ENCODE measurements around the gene PICK1.
A peak's percentile ranks its signal among the peaks of the same experiment; 100 is the strongest.
"Not testable (repeated sequence)": the region's sequence is repeated elsewhere in the genome, so short reads cannot be mapped to it uniquely, and the experiment has no call there.

PICK1 gene

DNA sequence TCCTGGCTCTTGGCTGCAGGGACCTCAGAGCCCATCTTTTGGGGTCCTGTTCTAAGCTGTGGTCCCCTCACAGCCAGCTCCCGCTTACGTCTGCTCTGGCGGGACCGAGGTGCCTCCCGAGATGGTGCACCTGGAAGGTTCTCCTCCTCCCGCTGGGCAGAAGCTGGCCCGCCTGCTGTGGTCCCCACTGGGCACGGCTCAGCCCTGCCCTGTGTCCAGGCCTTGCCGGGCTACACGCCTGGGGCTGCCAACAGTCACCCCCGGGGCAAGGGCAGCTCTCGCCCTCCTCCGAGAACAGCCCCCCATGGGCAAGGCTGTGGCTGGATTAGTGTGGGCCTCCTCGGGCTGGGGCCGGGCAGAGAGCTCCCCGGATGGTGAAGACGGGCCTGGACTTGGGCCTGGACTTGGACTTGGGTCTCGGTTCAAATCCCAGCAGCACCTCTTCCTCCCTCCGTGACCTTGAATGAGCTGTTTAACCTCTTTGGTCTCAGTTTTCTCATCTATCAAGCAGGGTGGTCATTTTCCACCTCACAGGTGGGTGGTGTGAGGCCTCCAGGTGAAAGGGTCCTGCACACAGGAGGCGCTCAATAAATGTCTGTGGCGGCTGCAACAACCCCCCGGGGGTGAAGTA is 52.3 kb downstream of the PICK1 start:
- Mint-ChIP-seq H3K4me3 (no peak overlapping the region), H3K9me3 (no peaks in the 10 kb centered on the region), H3K4me1 (peaks cover 3% of the 10 kb centered on the region), H3K27ac (peak overlapping the region; percentile 83), H3K27me3 (no peaks in the 10 kb centered on the region), H3K36me3 (peaks cover 6% of the 10 kb centered on the region)

DNA sequence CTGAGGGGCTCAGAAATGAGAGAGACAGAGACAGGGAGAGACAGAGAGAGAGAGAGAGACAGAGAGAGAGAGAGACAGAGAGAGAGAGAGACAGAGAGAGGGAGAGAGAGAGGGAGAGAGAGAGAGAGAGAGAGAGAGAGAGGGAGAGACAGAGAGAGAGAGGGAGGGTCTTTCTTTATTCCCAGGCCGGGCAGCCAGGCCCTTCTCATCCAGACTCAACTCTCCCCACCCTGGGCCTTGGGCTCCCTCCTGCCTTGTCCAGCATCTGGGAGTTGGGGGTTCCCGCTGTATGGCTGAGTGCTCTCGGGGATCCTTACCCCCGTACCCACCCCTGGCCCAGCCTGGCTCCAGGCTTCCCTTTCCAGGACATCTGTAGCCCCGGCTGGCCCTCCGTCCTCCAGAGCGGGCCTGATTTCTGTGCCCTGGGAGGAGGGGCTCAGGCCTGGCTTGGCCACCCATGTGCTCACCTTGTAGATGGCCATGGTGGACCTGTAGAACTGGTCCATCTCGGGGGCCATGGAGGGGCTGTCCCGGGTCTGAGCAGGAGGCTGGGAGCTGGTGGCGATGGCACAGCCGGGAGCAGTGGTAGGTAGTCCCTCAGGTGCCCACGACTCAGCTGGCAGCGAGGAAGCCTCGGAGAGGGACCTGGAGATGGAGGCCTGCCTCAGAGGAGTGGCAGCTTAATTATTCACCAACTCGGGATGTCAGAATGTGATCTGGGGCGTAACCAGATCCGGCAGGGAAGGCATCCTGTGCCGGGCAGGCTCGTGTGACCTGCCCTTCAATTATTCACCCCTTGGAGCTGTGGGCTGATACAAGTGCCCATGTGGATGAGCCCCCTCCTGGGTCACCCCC is 53.0 kb downstream of the PICK1 start, which contains the start of gene BAIAP2L2:
BAIAP2L2 (minus strand) TSS at position 677 of the 855 bp plus-strand sequence; CDS start at position 518, 159 bp downstream.
- no peaks in the 10 kb centered on the region for H3K27me3 Mint-ChIP-seq
- H3K27ac Mint-ChIP-seq: peak within 1 kb of the TSS; percentile 83
- H3K36me3 Mint-ChIP-seq: peaks cover 6% of the 10 kb centered on the region
- H3K4me1 Mint-ChIP-seq: peaks cover 4% of the 10 kb centered on the region
- H3K4me3 Mint-ChIP-seq: no peak within 1 kb of the TSS
- no peaks in the 10 kb centered on the region for H3K9me3 Mint-ChIP-seq

- Mint-ChIP-seq H3K27me3 (no peaks in the 10 kb centered on the region), H3K4me1 (peaks cover 4% of the 10 kb centered on the region), H3K36me3 (peaks cover 6% of the 10 kb centered on the region), H3K4me3 (no peak overlapping the region), H3K27ac (no peak overlapping the region), H3K9me3 (no peaks in the 10 kb centered on the region)
These were observed 54.0 kb downstream of the PICK1 start for GRCh38 chr22:38110863-38111852.

- Mint-ChIP-seq H3K36me3 (peaks cover 6% of the 10 kb centered on the region), H3K27me3 (no peaks in the 10 kb centered on the region), H3K4me1 (peaks cover 4% of the 10 kb centered on the region), H3K9me3 (no peaks in the 10 kb centered on the region), H3K4me3 (no peak overlapping the region), H3K27ac (no peak overlapping the region)
These were observed 54.7 kb downstream of the PICK1 start for GRCh38 chr22:38111925-38112355.

GRCh38 chr22:38112381-38112780 is 55.2 kb downstream of the PICK1 start:
- Mint-ChIP-seq H3K9me3 (no peaks in the 10 kb centered on the region), H3K4me3 (no peak overlapping the region), H3K36me3 (peaks cover 6% of the 10 kb centered on the region), H3K27me3 (no peaks in the 10 kb centered on the region), H3K4me1 (peaks cover 4% of the 10 kb centered on the region), H3K27ac (no peak overlapping the region)

- no peaks in the 10 kb centered on the region for H3K9me3 Mint-ChIP-seq
- H3K4me3 Mint-ChIP-seq: no peak overlapping the region
- no peak overlapping the region for H3K27ac Mint-ChIP-seq
- peaks cover 4% of the 10 kb centered on the region for H3K4me1 Mint-ChIP-seq
- peaks cover 2% of the 10 kb centered on the region for H3K36me3 Mint-ChIP-seq
- H3K27me3 Mint-ChIP-seq: no peaks in the 10 kb centered on the region
These were observed 57.5 kb downstream of the PICK1 start for GRCh38 chr22:38114484-38115398.

- Mint-ChIP-seq H3K9me3 (no peaks in the 10 kb centered on the region), H3K27me3 (no peaks in the 10 kb centered on the region), H3K4me3 (no peak overlapping the region), H3K27ac (no peak overlapping the region), H3K36me3 (peaks cover 2% of the 10 kb centered on the region), H3K4me1 (peaks cover 4% of the 10 kb centered on the region)
These were observed 58.4 kb downstream of the PICK1 start for GRCh38 chr22:38115423-38116205.

GRCh38 chr22:38117556-38117955 is 60.4 kb downstream of the PICK1 start:
- not testable (repeated sequence) for H3K27ac Mint-ChIP-seq, H3K36me3 Mint-ChIP-seq, H3K9me3 Mint-ChIP-seq, H3K27me3 Mint-ChIP-seq, H3K4me1 Mint-ChIP-seq, H3K4me3 Mint-ChIP-seq

- Mint-ChIP-seq H3K9me3 (no peaks in the 10 kb centered on the region), H3K27ac (no peak overlapping the region), H3K36me3 (no peaks in the 10 kb centered on the region), H3K27me3 (no peaks in the 10 kb centered on the region), H3K4me3 (no peak overlapping the region), H3K4me1 (peaks cover 4% of the 10 kb centered on the region)
These were observed 61.0 kb downstream of the PICK1 start for GRCh38 chr22:38118182-38118581.

DNA sequence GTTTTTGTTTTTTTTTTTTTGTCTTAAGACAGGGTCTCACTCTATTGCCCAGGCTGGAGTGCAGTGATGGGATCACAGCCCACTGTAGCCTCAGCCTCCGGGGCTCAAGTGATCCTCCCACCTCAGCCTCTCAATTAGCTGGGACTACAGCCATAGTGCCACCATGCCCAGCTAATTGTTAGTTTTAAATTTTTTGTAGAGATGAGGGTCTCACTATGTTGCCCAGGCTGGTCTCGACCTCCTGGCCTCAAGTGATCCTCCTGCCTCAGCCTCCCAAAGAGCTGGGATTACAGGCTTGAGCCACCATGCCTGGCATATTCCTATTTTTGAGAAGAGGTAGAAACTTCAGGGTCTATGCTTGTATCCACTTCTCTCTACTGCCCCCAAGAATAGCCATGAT is 61.5 kb downstream of the PICK1 start:
- not testable (repeated sequence) for H3K4me3 Mint-ChIP-seq, H3K36me3 Mint-ChIP-seq, H3K27ac Mint-ChIP-seq, H3K9me3 Mint-ChIP-seq, H3K4me1 Mint-ChIP-seq, H3K27me3 Mint-ChIP-seq

DNA sequence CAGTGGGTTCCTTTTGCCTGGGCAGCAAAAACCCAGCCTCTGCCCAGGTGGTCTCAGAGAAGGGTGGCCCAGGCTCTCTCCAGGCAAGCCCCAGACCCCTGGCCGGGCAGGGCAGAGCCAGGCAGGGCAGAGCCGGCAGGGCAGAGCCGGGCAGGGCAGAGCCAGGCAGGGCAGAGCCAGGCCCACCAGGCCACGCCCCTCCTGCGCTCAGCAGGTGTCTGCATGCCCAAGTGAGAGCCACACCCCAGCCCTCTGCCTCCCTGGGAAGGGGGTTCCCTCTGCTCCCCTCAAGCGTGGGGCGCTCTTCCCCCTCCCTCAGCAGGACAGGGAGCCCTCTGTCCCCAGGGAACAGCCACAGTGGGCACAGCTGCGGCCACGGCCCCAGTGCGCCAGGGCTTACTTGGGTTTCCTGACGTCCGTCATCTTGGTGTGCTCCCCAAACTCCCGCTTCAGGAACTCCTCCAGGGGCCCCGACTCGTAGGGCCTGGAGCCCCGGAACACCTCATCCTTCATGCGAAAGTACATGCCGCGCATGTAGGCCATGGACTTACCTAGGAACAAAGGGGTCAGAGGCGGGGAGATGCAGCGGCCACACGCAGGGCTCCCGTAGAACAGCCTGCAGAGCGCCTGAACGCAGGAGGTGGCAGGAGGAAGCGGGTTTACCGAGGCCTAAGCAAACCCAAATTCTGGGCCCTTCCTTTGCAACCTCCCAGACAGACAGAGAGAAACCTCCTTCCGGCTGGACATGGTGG is 63.3 kb downstream of the PICK1 start:
- Mint-ChIP-seq H3K27ac (no peak overlapping the region), H3K9me3 (no peaks in the 10 kb centered on the region), H3K4me1 (no peaks in the 10 kb centered on the region), H3K27me3 (no peaks in the 10 kb centered on the region), H3K4me3 (no peak overlapping the region), H3K36me3 (peaks cover 3% of the 10 kb centered on the region)

- Mint-ChIP-seq H3K27ac (no peak overlapping the region), H3K9me3 (no peaks in the 10 kb centered on the region), H3K4me1 (no peaks in the 10 kb centered on the region)
These were observed 65.4 kb downstream of the PICK1 start for GRCh38 chr22:38122616-38123015.

GRCh38 chr22:38124236-38124974 is 67.2 kb downstream of the PICK1 start:
- no peaks in the 10 kb centered on the region for H3K27me3 Mint-ChIP-seq
- no peaks in the 10 kb centered on the region for H3K4me1 Mint-ChIP-seq
- peak overlapping the region; percentile 76 for H3K27ac Mint-ChIP-seq
- no peak overlapping the region for H3K4me3 Mint-ChIP-seq
- H3K9me3 Mint-ChIP-seq: no peaks in the 10 kb centered on the region
- peaks cover 5% of the 10 kb centered on the region for H3K36me3 Mint-ChIP-seq

More at GRCh38 chr22:38122616-38123015, 65.4 kb downstream of the PICK1 start:
- Mint-ChIP-seq H3K4me3 (no peak overlapping the region), H3K27me3 (no peaks in the 10 kb centered on the region), H3K36me3 (peaks cover 5% of the 10 kb centered on the region)

Measured in activated naive CD4-positive, alpha-beta T cell treated with anti-CD3 and anti-CD28 coated beads, Interleukin-2, amount 50 U/mL, for 24 hours (primary cell).